ENCODE measurements around the gene CDKN1B. TPM values are rescaled to one million over a fixed set of nuclear protein-coding genes. Genes with fewer than 3 reads are reported as not detected.

Gene CDKN1B
- total RNA-seq, 1 experiment from 2014 or later, result 27.7 TPM

DNA sequence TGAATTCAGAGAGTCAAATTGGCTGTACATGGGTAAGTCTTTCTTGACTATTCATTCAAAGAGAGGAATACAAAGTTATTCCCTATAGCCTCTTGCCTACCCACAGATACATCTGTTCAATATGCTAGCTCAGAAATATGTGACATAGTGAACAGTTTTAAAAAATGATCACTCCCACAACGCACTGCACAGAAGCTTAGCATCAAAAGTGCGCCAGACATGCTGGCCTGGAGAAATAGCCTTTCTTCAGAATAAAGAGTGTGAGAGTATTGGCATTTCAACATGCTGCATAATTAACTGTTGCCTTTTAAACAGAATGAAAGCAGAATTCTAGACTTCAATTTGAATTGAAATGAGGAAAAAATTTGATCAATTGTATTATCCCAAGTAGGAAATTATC lies 48.1 kb upstream of the CDKN1B start:
- Histone ChIP-seq H4K20me1 (ENCODE audit: control insufficient read depth, insufficient read depth, insufficient read length) (no peaks in the 10 kb centered on the region), H3K56ac (ENCODE audit: insufficient read length, low read depth, low read length) (no peak overlapping the region), H3K4me1 (ENCODE audit: insufficient read depth, low read length) (peaks cover 2% of the 10 kb centered on the region; the same call in 1 of the 2 replicates), H2BK15ac (ENCODE audit: low read depth, low read length) (no peak overlapping the region), H2BK12ac (ENCODE audit: insufficient read length, low read depth, low read length) (no peak overlapping the region), H3K23me2 (ENCODE audit: insufficient read length, low read depth, low read length, poor library complexity, severe bottlenecking) (no peaks in the 10 kb centered on the region), H3K27me3 (ENCODE audit: insufficient read depth, low read length) (no peaks in the 10 kb centered on the region), H2BK20ac (ENCODE audit: low read depth, low read length, poor library complexity, severe bottlenecking) (no peak overlapping the region), H3K14ac (ENCODE audit: insufficient read depth, low read length) (no peak overlapping the region), H3K27ac (ENCODE audit: insufficient read length, low read depth, low read length) (no peak overlapping the region), H2AFZ (ENCODE audit: low read length) (no peak overlapping the region), H2BK5ac (ENCODE audit: insufficient read length, low read length) (no peak overlapping the region), H3K23ac (ENCODE audit: insufficient read length, low read depth, low read length) (no peak overlapping the region), H3K4me2 (ENCODE audit: insufficient read depth, insufficient read length, low read length) (no peak overlapping the region), H3K18ac (ENCODE audit: insufficient read length, low read depth, low read length) (no peak overlapping the region), H3T11ph (ENCODE audit: low read length) (no peak overlapping the region), H4K91ac (ENCODE audit: insufficient read length, low read depth, low read length) (no peak overlapping the region), H3K9me3 (ENCODE audit: control insufficient read depth, low read depth, low read length) (no peaks in the 10 kb centered on the region), H3K4ac (ENCODE audit: low read depth, low read length) (no peak overlapping the region), H3K79me2 (ENCODE audit: insufficient read depth, low read length) (peaks cover 2% of the 10 kb centered on the region; the same call in 1 of the 2 replicates), H2AK5ac (ENCODE audit: insufficient read length, low read length) (no peak overlapping the region), H4K5ac (ENCODE audit: insufficient read length, low read depth, low read length) (no peak overlapping the region), H3K9ac (ENCODE audit: extremely low read depth, insufficient read length, low read length) (no peak overlapping the region), H2BK120ac (ENCODE audit: low read depth, low read length, poor library complexity, severe bottlenecking) (no peak overlapping the region), H3K79me1 (ENCODE audit: insufficient read depth, low read depth, low read length, poor library complexity, severe bottlenecking) (peaks cover 5% of the 10 kb centered on the region), H4K8ac (replicated peaks; ENCODE audit: insufficient read length, low read depth, low read length) (no peak overlapping the region)
- no peak for TF ChIP-seq CTCF (conservative IDR thresholded peaks at IDR 0.05)
- Mint-ChIP-seq H3K27me3 (ENCODE audit: low read depth) (no peaks in the 10 kb centered on the region), H3K4me3 (no peak overlapping the region), H3K27ac (no peak overlapping the region), H3K9me3 (no peaks in the 10 kb centered on the region; a peak in 1 of 5 replicates), H3K4me1 (peaks cover 44 to 50% of the 10 kb centered on the region in 2 experiments), H3K36me3 (ENCODE audit: insufficient read depth in 1 of 3, low read depth in 3 of 3) (peaks cover 0 to 6% (median 5%) of the 10 kb centered on the region in 3 experiments; a peak in 3 of 7 replicates)
- no peak for DNase-seq
- no CpG with 5 or more reads among the region's 2 CpGs for WGBS (ENCODE audit: extremely low coverage, insufficient read length, low lambda C conversion rate)

All from H9 (cell line).